Stimulated activated naive B cell treated with anti-CD40 and anti-IgM and Interleukin-4, amounts not matched to agents 10 μg/mL and 1 μg/mL and 100 μg/mL, for 72 hours (primary cell): ENCODE measurements around the gene NFXL1.

Experiments used
- ATAC-seq, 2 donors: fragments of 150-1000 bp; cut with Tn5 transposase; replicated peaks; 2 replicates each; pipeline ENCODE4 v1.10.0; 2021; ENCODE audit warnings: moderate library complexity in 1 of 2
- DNase-seq: peaks from one replicate; pipeline ENCODE4 v3.0.0; 2021
- H3K27ac Mint-ChIP-seq: one replicate; pipeline ENCODE4 v1.8.0; 2022; ENCODE audit warnings: mild to moderate bottlenecking, mixed read lengths
- H3K27me3 Mint-ChIP-seq, 2 donors: one replicate each; pipeline ENCODE4 v1.8.0; 2022; ENCODE audit warnings: mixed read lengths in 2 of 2
- H3K36me3 Mint-ChIP-seq, 2 donors: one replicate each; pipeline ENCODE4 v1.8.0; 2022; ENCODE audit warnings: mixed read lengths in 2 of 2, mild to moderate bottlenecking in 1 of 2
- H3K4me1 Mint-ChIP-seq, 2 donors: one replicate each; pipeline ENCODE4 v1.8.0; 2022; ENCODE audit warnings: mixed read lengths in 2 of 2, mild to moderate bottlenecking in 1 of 2
- H3K4me3 Mint-ChIP-seq, 2 donors: one replicate each; pipeline ENCODE4 v1.8.0; 2022; ENCODE audit warnings: mild to moderate bottlenecking in 2 of 2, mixed read lengths in 2 of 2, moderate library complexity in 1 of 2
- H3K9me3 Mint-ChIP-seq, 2 donors: one replicate each; pipeline ENCODE4 v1.8.0; 2022; ENCODE audit warnings: mixed read lengths in 2 of 2, mild to moderate bottlenecking in 1 of 2

The NFXL1 gene

DNA sequence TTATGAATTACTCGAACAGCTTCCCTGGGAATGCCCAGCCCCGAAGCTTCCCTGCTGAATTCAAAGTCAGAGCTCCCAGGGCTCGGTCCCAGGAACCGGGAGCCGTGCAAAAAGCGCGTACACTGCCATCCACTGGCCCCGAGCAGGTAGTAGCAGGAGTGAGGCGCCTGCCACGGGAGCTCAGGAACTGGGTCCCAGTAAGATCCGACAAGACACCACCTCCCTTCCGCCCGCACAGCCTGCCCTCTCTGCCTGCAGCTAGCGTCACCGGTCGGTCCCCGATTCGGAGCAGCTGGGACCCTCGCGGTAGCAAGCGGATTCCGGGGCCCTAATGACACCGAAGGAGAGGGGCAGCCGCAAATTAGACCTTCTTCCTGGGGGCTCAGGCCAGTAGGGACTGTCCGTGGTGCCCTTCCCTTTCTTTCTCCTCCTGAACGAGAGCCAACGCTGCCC is 77.7 kb downstream of the NFXL1 start:
- peak; percentile 28 for DNase-seq
- Mint-ChIP-seq H3K9me3 (peaks cover 0 to 4% of the 10 kb centered on the region in 2 donors), H3K27ac (peak overlapping the region; percentile 63), H3K36me3 (no peaks in the 10 kb centered on the region), H3K27me3 (peaks cover 41 to 58% of the 10 kb centered on the region in 2 donors), H3K4me1 (peaks cover 10 to 20% of the 10 kb centered on the region in 2 donors), H3K4me3 (peak overlapping the region; percentile 87 to 92)
- ATAC-seq: peak; percentile 76

- no peak for ATAC-seq
- peaks cover 10 to 20% of the 10 kb centered on the region in 2 donors for H3K4me1 Mint-ChIP-seq
- H3K27ac Mint-ChIP-seq: no peak overlapping the region
- H3K9me3 Mint-ChIP-seq: peaks cover 0 to 4% of the 10 kb centered on the region in 2 donors
- H3K4me3 Mint-ChIP-seq: no peak overlapping the region
- no peaks in the 10 kb centered on the region for H3K36me3 Mint-ChIP-seq
- H3K27me3 Mint-ChIP-seq: peaks cover 43 to 60% of the 10 kb centered on the region in 2 donors
- DNase-seq: no peak
Measured at GRCh38 chr4:47835494-47835893, 78.9 kb downstream of the NFXL1 start.

- Mint-ChIP-seq H3K4me3 (no peak overlapping the region), H3K27me3 (peaks cover 41 to 43% of the 10 kb centered on the region in 2 donors), H3K9me3 (peaks cover 0 to 4% of the 10 kb centered on the region in 2 donors), H3K36me3 (no peaks in the 10 kb centered on the region), H3K27ac (no peak overlapping the region), H3K4me1 (peaks cover 0 to 2% of the 10 kb centered on the region in 2 donors)
- no peak for ATAC-seq
- no peak for DNase-seq
Measured at GRCh38 chr4:47831026-47831679, 83.2 kb downstream of the NFXL1 start.

GRCh38 chr4:47830265-47831025 is 83.9 kb downstream of the NFXL1 start:
- Mint-ChIP-seq H3K27ac (no peak overlapping the region), H3K4me3 (no peak overlapping the region), H3K4me1 (no peaks in the 10 kb centered on the region), H3K9me3 (peaks cover 0 to 4% of the 10 kb centered on the region in 2 donors), H3K36me3 (no peaks in the 10 kb centered on the region), H3K27me3 (peaks cover 36 to 40% of the 10 kb centered on the region in 2 donors)
- ATAC-seq (no peak), DNase-seq (no peak)

GRCh38 chr4:47829438-47829837 is 84.9 kb downstream of the NFXL1 start:
- Mint-ChIP-seq H3K27ac (no peak overlapping the region), H3K36me3 (no peaks in the 10 kb centered on the region), H3K4me1 (no peaks in the 10 kb centered on the region), H3K27me3 (peaks cover 30 to 34% of the 10 kb centered on the region in 2 donors), H3K9me3 (peaks cover 0 to 4% of the 10 kb centered on the region in 2 donors), H3K4me3 (no peak overlapping the region)
- DNase-seq (no peak), ATAC-seq (no peak)

DNA sequence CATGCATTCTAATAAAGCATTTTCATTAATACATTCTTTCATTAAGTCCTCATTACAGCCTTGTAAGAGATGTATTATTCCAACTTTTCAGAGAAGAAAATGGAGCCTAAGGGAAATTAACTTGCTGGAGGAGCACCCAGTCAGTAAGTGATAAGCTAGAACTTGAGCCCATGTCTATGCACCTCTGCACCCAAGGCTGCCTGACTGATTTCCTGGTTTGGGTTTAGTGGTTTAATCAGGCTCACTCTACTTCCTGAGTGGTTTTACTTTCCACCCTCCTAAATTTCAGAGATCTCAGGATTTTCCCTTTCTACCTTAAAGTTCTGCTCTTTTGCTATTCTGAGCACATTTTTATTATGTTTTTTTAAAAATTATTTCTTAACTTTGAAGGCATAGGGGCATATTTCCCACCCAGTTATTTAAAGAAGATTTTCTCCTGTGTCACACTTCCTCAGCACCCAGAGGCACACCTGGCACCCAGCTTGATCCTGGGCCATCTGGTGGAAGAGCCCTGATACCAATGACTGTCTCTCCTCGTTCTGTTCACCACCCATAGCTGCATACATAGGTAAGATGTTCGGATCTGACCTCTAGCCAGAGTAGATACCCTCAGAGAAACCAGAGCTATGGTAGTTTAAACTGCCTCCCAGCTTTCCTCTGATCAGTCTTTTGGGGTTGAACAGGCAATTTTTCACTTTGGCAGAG is 86.9 kb downstream of the NFXL1 start:
- ATAC-seq (no peak), DNase-seq (no peak)
- H3K9me3 Mint-ChIP-seq: no peaks in the 10 kb centered on the region
- peaks cover 11 to 15% of the 10 kb centered on the region in 2 donors for H3K27me3 Mint-ChIP-seq
- no peaks in the 10 kb centered on the region for H3K4me1 Mint-ChIP-seq
- H3K27ac Mint-ChIP-seq: no peak overlapping the region
- H3K36me3 Mint-ChIP-seq: no peaks in the 10 kb centered on the region
- no peak overlapping the region for H3K4me3 Mint-ChIP-seq

DNA sequence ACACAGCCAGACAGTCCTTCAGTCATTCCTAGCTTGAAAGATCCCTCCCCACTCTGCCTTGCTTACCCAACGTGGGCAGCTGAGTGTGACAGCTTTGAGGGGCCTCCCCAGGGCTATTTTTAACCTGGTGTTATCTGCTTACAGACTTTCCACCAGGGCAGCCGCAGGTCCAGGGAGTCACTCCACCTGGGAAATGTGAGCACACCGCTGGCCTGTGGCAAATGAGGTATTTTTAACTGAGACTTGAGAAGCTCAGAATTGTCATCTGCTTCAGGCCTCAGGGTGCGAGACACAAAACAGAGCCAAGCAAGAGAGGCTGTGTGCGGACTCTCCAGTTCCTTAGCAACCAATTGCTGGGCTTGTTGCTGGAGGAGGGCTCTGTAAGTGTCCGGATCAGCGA is 89.5 kb downstream of the NFXL1 start:
- Mint-ChIP-seq H3K27ac (no peak overlapping the region), H3K9me3 (no peaks in the 10 kb centered on the region), H3K27me3 (peaks cover 0 to 8% of the 10 kb centered on the region in 2 donors), H3K36me3 (no peaks in the 10 kb centered on the region), H3K4me3 (no peak overlapping the region), H3K4me1 (no peaks in the 10 kb centered on the region)
- ATAC-seq (peak in 1 of 2 donors; percentile 20), DNase-seq (no peak)

DNA sequence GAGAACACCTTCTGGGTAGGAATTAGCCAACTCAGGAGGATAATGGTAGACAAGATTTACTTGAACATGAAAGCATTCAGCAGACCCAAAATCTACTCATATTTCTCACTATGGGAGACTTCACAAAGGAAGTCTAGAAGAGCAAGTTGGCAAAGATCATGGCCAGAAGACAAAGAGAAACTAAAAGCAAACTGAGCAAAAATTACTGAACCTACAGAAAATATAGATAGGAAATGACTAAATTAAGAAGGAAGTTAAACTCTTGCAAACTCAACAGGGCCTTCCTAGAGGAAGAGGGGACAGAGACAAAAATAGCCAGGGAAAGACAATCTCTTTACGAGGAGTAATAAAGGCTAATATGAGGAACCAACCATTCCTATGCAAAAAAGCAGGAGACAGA is 95.2 kb downstream of the NFXL1 start:
- H3K4me3 Mint-ChIP-seq: no peak overlapping the region
- H3K27ac Mint-ChIP-seq: no peak overlapping the region
- DNase-seq (no peak), ATAC-seq (no peak)
- H3K36me3 Mint-ChIP-seq: no peaks in the 10 kb centered on the region
- H3K9me3 Mint-ChIP-seq: no peaks in the 10 kb centered on the region
- no peaks in the 10 kb centered on the region for H3K4me1 Mint-ChIP-seq
- H3K27me3 Mint-ChIP-seq: peaks cover 0 to 8% of the 10 kb centered on the region in 2 donors

DNA sequence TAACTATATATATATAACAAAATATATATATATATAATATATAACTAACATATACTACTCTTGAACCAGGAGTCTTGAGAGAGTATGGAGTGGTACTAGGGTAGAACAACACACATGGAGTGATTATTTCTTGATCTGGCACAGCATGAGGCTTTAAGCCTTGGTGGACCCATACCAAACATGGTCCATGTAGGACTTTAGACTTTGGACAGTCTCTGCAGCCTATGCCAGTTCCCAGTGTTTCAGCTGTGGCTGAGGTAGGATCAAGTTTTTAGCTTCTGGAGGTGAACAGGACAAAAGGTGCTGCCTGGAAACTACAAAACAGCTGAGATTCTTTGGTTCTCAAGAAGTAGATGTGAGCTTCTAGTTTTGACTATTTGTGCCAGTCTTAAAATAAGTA is 97.1 kb downstream of the NFXL1 start:
- ATAC-seq: no peak
- H3K4me1 Mint-ChIP-seq: no peaks in the 10 kb centered on the region
- H3K27ac Mint-ChIP-seq: no peak overlapping the region
- peaks cover 0 to 15% of the 10 kb centered on the region in 2 donors for H3K27me3 Mint-ChIP-seq
- H3K4me3 Mint-ChIP-seq: no peak overlapping the region
- no peaks in the 10 kb centered on the region for H3K36me3 Mint-ChIP-seq
- no peak for DNase-seq
- H3K9me3 Mint-ChIP-seq: no peaks in the 10 kb centered on the region

GRCh38 chr4:47816748-47817147 is 97.6 kb downstream of the NFXL1 start:
- Mint-ChIP-seq H3K4me3 (no peak overlapping the region), H3K9me3 (no peaks in the 10 kb centered on the region), H3K27ac (no peak overlapping the region), H3K4me1 (no peaks in the 10 kb centered on the region), H3K36me3 (no peaks in the 10 kb centered on the region), H3K27me3 (peaks cover 0 to 15% of the 10 kb centered on the region in 2 donors)
- ATAC-seq: no peak
- no peak for DNase-seq

- DNase-seq (no peak), ATAC-seq (no peak)
- Mint-ChIP-seq H3K27me3 (peaks cover 4 to 15% of the 10 kb centered on the region in 2 donors), H3K9me3 (no peaks in the 10 kb centered on the region), H3K4me1 (no peaks in the 10 kb centered on the region), H3K27ac (no peak overlapping the region), H3K36me3 (no peaks in the 10 kb centered on the region), H3K4me3 (no peak overlapping the region)
Measured at GRCh38 chr4:47814618-47815295, 99.6 kb downstream of the NFXL1 start.

GRCh38 chr4:47809654-47810203 is 104.7 kb downstream of the NFXL1 start:
- H3K4me1 Mint-ChIP-seq: no peaks in the 10 kb centered on the region
- no peaks in the 10 kb centered on the region for H3K9me3 Mint-ChIP-seq
- ATAC-seq (no peak), DNase-seq (no peak)
- H3K27ac Mint-ChIP-seq: no peak overlapping the region
- no peaks in the 10 kb centered on the region for H3K36me3 Mint-ChIP-seq
- H3K4me3 Mint-ChIP-seq: no peak overlapping the region
- peaks cover 4 to 7% of the 10 kb centered on the region in 2 donors for H3K27me3 Mint-ChIP-seq

- no peak overlapping the region for H3K27ac Mint-ChIP-seq
- H3K4me3 Mint-ChIP-seq: no peak overlapping the region
- peaks cover 0 to 3% of the 10 kb centered on the region in 2 donors for H3K9me3 Mint-ChIP-seq
- ATAC-seq: no peak
- no peak for DNase-seq
- no peaks in the 10 kb centered on the region for H3K4me1 Mint-ChIP-seq
- H3K36me3 Mint-ChIP-seq: no peaks in the 10 kb centered on the region
- H3K27me3 Mint-ChIP-seq: peaks cover 0 to 3% of the 10 kb centered on the region in 2 donors
Measured at GRCh38 chr4:47804598-47804997, 109.8 kb downstream of the NFXL1 start.

- no peak overlapping the region for H3K4me3 Mint-ChIP-seq
- ATAC-seq (no peak), DNase-seq (no peak)
- H3K36me3 Mint-ChIP-seq: no peaks in the 10 kb centered on the region
- H3K9me3 Mint-ChIP-seq: peaks cover 0 to 3% of the 10 kb centered on the region in 2 donors
- peaks cover 3 to 5% of the 10 kb centered on the region in 2 donors for H3K27me3 Mint-ChIP-seq
- no peak overlapping the region for H3K27ac Mint-ChIP-seq
- no peaks in the 10 kb centered on the region for H3K4me1 Mint-ChIP-seq
Measured at GRCh38 chr4:47801481-47802002, 112.8 kb downstream of the NFXL1 start.
